Thoracic aorta (tissue), 2 donors: ENCODE data around the gene PREX1. TPM values are rescaled to one million over a fixed set of nuclear protein-coding genes. Genes with fewer than 3 reads are reported as not detected.

ENCODE experiments used
- ATAC-seq: fragments of 150-250 bp; one replicate; pipeline ENCODE4 v1.8.0; 2017; ENCODE audit warnings: low read depth; ENCODE audit not compliant: insufficient number of reproducible peaks, low FRiP score
- DNase-seq: peaks from one replicate; pipeline ENCODE4 v3.0.0-alpha.2; 2020; ENCODE audit warnings: low spot score
- H3K27ac ChIP-seq, 2 donors: fragments of 200-600 bp; sonication (generic); 1 replicate in 1 of 2; 2 replicates in 1 of 2; pipeline ENCODE4 v1.5.1; 2016; ENCODE audit warnings: mild to moderate bottlenecking in 2 of 2, moderate library complexity in 2 of 2
- H3K27me3 ChIP-seq: fragments of 200-600 bp; sonication (generic); replicated peaks from 2 replicates; pipeline ENCODE4 v1.6.0; 2016; ENCODE audit warnings: mild to moderate bottlenecking; ENCODE audit not compliant: insufficient read depth
- H3K36me3 ChIP-seq: fragments of 200-600 bp; sonication (generic); one replicate; pipeline ENCODE4 v1.5.1; 2016
- H3K4me1 ChIP-seq, 2 donors: fragments of 200-600 bp; sonication (generic); 1 replicate in 1 of 2; 2 replicates in 1 of 2; pipeline versions ENCODE4 v1.5.1 to v1.6.0; 2016; ENCODE audit warnings: low read depth in 2 of 2, mild to moderate bottlenecking in 1 of 2; ENCODE audit not compliant: control insufficient read depth in 1 of 2
- H3K4me3 ChIP-seq: fragments of 200-600 bp; sonication (generic); 2 replicates; pipeline ENCODE4 v1.5.1; 2016; ENCODE audit warnings: mild to moderate bottlenecking
- H3K9me3 ChIP-seq: fragments of 200-600 bp; sonication (generic); 2 replicates; pipeline ENCODE4 v1.5.1; 2016
- CTCF ChIP-seq: fragments of 200-600 bp; sonication (generic); IDR thresholded peaks from one replicate; pipeline ENCODE4 v1.5.1; 2019; ENCODE audit warnings: antibody characterized with exemption
- total RNA-seq, 2 donors: library from RNA; depleted of rRNA; stranded (reverse); fragments of >200 nt; gene quantifications; one replicate each; pipeline versions ENCODE4 v1.1.0 to v1.2.3, GENCODE V29; 2016

The PREX1 gene
- total RNA-seq, 2 donors from 2014 or later, result 94.6 to 101 TPM

GRCh38 chr20:48679599-48679998 lies 148.2 kb downstream of the PREX1 start:
- Histone ChIP-seq H3K4me1 (peaks cover 16 to 34% of the 10 kb centered on the region in 2 donors), H3K9me3 (no peaks in the 10 kb centered on the region), H3K27ac (no peak overlapping the region), H3K4me3 (no peak overlapping the region), H3K27me3 (no peaks in the 10 kb centered on the region), H3K36me3 (peaks cover 41% of the 10 kb centered on the region)
- TF ChIP-seq CTCF, result no peak
- ATAC-seq (no peak), DNase-seq (no peak)

GRCh38 chr20:48679011-48679410 lies 148.8 kb downstream of the PREX1 start:
- H3K27ac ChIP-seq, result no peak overlapping the region
- no peak for TF ChIP-seq CTCF
- ATAC-seq, result no peak
- H3K27me3 ChIP-seq, result no peaks in the 10 kb centered on the region
- H3K9me3 ChIP-seq, result no peaks in the 10 kb centered on the region
- H3K4me1 ChIP-seq, result peaks cover 15 to 28% of the 10 kb centered on the region in 2 donors
- no peak for DNase-seq
- no peak overlapping the region for H3K4me3 ChIP-seq
- H3K36me3 ChIP-seq, result peaks cover 41% of the 10 kb centered on the region

- H3K27me3 ChIP-seq, result no peaks in the 10 kb centered on the region
- ATAC-seq (no peak), DNase-seq (no peak)
- no peak for TF ChIP-seq CTCF
- no peak overlapping the region for H3K27ac ChIP-seq
- H3K4me1 ChIP-seq, result peaks cover 14 to 23% of the 10 kb centered on the region in 2 donors
- no peaks in the 10 kb centered on the region for H3K9me3 ChIP-seq
- peaks cover 41% of the 10 kb centered on the region for H3K36me3 ChIP-seq
- H3K4me3 ChIP-seq, result no peak overlapping the region
Observed at GRCh38 chr20:48678421-48678820, 149.4 kb downstream of the PREX1 start.

- DNase-seq, result no peak
- ATAC-seq, result no peak
- peaks cover 41% of the 10 kb centered on the region for H3K36me3 ChIP-seq
- H3K9me3 ChIP-seq, result no peaks in the 10 kb centered on the region
- no peak overlapping the region for H3K4me3 ChIP-seq
- no peaks in the 10 kb centered on the region for H3K27me3 ChIP-seq
- H3K27ac ChIP-seq, result no peak overlapping the region
- no peak for TF ChIP-seq CTCF
- peaks cover 0 to 8% of the 10 kb centered on the region in 2 donors for H3K4me1 ChIP-seq
Observed at GRCh38 chr20:48676795-48677460, 150.9 kb downstream of the PREX1 start.

- no peaks in the 10 kb centered on the region for H3K9me3 ChIP-seq
- ATAC-seq (no peak), DNase-seq (no peak)
- H3K27ac ChIP-seq, result no peak overlapping the region
- H3K4me1 ChIP-seq, result no peaks in the 10 kb centered on the region
- TF ChIP-seq CTCF, result no peak
- no peak overlapping the region for H3K4me3 ChIP-seq
- no peaks in the 10 kb centered on the region for H3K27me3 ChIP-seq
- peaks cover 41% of the 10 kb centered on the region for H3K36me3 ChIP-seq
Observed at GRCh38 chr20:48676125-48676524, 151.7 kb downstream of the PREX1 start.
